HG03432 (cell line): ENCODE measurements around the gene EDA.

Experiments
- ATAC-seq: cut with Tn5 transposase; IDR thresholded peaks from one replicate; pipeline ENCODE4 v1.9.1; 2021; ENCODE audit warnings: mild to moderate bottlenecking, moderate library complexity; ENCODE audit not compliant: unreplicated experiment

EDA gene

GRCh38 chrX:70022616-70023015 is 406.7 kb downstream of the EDA start:
- ATAC-seq: no peak

GRCh38 chrX:70025464-70025863 is 409.6 kb downstream of the EDA start:
- no peak for ATAC-seq

GRCh38 chrX:70026112-70026850 is 410.4 kb downstream of the EDA start:
- ATAC-seq: no peak

GRCh38 chrX:70026851-70027200 is 410.9 kb downstream of the EDA start:
- no peak for ATAC-seq

GRCh38 chrX:70029863-70030262 is 413.9 kb downstream of the EDA start:
- ATAC-seq: no peak

GRCh38 chrX:70030301-70030767 is 414.4 kb downstream of the EDA start:
- ATAC-seq: peak; percentile 74

GRCh38 chrX:70032792-70033191 is 416.9 kb downstream of the EDA start:
- ATAC-seq: no peak

GRCh38 chrX:70033348-70034051 is 417.6 kb downstream of the EDA start:
- peak; percentile 75 for ATAC-seq

GRCh38 chrX:70034646-70035045 is 418.7 kb downstream of the EDA start:
- no peak for ATAC-seq

- no peak for ATAC-seq
These were observed 422.6 kb downstream of the EDA start for GRCh38 chrX:70038515-70038914.

- ATAC-seq: no peak
These were observed 423.0 kb downstream of the EDA start for GRCh38 chrX:70038951-70039350.

- ATAC-seq: no peak
These were observed 423.8 kb downstream of the EDA start for GRCh38 chrX:70039758-70040157.

GRCh38 chrX:70041993-70042392 is 426.1 kb downstream of the EDA start:
- ATAC-seq: no peak

GRCh38 chrX:70042399-70043371 is 426.8 kb downstream of the EDA start:
- no peak for ATAC-seq

- no peak for ATAC-seq
These were observed 427.8 kb downstream of the EDA start for GRCh38 chrX:70043685-70044084.

- ATAC-seq: no peak
These were observed 428.8 kb downstream of the EDA start for GRCh38 chrX:70044541-70045245.

GRCh38 chrX:70046978-70047377 is 431.1 kb downstream of the EDA start:
- ATAC-seq: no peak

GRCh38 chrX:70049406-70049805 is 433.5 kb downstream of the EDA start:
- ATAC-seq: no peak

GRCh38 chrX:70049925-70050324 is 434.0 kb downstream of the EDA start, which contains the start of gene AWAT2:
Gene AWAT2, minus strand, starts transcription at chrX:70049938. Its CDS starts 6 bp downstream, at chrX:70049932.
- ATAC-seq: no peak

- ATAC-seq: no peak
These were observed 437.1 kb downstream of the EDA start for GRCh38 chrX:70052895-70053615.
